Hematopoietic multipotent progenitor cell treated with erythropoietin and hydrocortisone succinate and interleukin-3 and kit ligand, for 15 days (in vitro differentiated cells): ENCODE results near the gene ARGLU1.

ENCODE experiments used
- DNase-seq: peaks from one replicate; pipeline ENCODE4 v3.0.0-alpha.2; 2015; ENCODE audit warnings: low spot score

Gene ARGLU1

GRCh38 chr13:106586648-106587166 lies 18.8 kb upstream of the ARGLU1 start:
- no peak for DNase-seq

DNA sequence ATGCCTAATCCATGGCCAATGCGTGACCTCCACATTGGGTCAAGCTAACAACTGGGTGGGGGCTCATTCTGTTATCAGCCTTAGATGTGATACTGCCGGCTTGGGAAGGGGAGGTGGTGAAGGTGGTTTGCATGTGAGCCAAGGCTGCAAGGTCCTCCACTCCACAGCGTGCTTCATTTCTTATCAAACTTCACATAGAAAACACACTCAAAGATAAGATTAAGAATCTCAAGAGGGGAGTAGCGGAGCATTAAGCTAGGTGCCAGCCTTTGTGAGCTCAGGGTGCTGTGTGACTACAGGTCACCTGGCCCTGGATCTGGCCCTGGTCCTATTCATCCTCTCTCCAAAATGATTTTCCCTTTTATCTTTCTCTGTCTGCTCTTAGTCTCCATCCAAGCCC lies 13.3 kb upstream of the ARGLU1 start:
- DNase-seq = no peak

DNA sequence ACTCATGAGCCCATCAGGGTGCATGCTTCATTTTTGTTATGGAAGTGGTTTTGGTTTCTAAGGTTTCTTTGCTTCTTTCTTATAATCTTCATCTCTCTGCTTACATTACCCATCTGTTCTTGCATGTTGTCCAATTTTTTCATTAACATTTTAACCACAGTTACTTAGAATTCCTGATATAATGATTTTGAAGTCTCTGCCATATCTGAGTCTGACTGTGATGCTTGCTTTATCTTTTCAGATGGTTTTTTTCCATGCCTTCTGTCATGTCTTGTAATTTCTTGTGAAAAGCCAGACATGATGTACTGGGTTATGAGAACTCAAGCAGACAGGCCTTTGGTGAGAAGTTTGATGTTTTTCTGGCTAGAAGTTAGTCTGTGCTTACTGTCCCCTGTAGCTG lies 8.0 kb upstream of the ARGLU1 start:
- DNase-seq = no peak

DNA sequence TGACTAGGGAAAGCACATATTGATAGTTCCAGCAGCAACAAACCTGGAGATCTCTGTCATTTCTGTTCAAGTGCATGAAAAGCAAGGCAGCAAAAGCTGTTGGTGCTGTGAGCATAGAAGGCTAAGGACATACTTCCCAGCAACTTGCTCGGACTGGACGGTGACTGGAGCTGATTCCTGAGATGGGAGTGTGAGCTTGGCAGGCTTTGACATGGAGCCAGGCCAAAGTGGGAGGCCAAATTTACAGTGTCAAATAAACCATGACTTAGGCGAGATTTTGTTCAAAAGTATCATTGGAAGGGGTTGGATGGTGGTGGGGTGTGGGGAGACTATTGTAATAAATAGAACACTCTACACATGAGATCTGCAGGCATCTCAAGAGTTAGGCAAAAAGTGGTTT lies 5.9 kb upstream of the ARGLU1 start:
- no peak for DNase-seq

GRCh38 chr13:106573284-106573846 lies 5.4 kb upstream of the ARGLU1 start:
- DNase-seq = no peak

GRCh38 chr13:106570299-106570852 lies 2.4 kb upstream of the ARGLU1 start:
- peak; percentile 71 for DNase-seq

DNA sequence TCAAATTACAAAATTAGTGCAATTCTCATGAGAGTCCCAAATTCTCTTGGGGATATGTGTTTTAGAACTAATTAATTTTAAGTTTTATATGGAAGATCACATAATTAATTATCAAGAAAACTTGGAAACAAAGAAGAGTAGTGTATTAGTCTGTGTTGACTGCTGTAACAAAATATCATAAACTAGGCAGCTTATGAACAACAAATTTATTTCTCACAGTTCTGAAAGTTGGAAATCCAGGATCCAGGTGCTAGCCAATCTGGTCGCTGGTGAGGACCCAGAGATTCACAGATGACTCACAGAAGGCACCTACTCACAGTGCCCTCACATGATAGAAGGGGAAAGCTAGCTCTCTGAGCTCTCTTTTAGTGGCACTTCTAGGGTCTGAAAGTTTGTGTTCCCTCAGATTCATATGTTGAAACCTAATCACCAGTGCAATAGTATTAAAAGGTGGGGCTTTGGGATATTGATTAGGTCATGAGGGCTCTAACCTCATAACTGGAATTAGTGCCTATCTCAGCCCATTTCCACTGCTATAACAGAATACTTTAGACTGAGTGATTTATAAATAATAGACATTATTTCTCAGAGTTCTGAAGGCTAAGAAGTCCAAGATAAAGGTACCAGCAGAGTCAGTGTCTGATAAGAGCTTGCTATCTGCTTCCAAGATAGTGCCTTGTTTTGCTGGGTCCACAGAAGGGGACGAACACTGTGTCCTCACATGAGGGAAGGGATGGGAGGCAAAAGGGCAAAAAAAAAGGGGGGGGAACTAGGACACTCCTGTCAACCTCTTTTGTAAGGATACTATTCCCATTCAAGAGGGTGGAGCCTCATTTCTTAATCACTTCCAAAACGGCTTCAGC lies 1.5 kb upstream of the ARGLU1 start:
- no peak for DNase-seq

DNA sequence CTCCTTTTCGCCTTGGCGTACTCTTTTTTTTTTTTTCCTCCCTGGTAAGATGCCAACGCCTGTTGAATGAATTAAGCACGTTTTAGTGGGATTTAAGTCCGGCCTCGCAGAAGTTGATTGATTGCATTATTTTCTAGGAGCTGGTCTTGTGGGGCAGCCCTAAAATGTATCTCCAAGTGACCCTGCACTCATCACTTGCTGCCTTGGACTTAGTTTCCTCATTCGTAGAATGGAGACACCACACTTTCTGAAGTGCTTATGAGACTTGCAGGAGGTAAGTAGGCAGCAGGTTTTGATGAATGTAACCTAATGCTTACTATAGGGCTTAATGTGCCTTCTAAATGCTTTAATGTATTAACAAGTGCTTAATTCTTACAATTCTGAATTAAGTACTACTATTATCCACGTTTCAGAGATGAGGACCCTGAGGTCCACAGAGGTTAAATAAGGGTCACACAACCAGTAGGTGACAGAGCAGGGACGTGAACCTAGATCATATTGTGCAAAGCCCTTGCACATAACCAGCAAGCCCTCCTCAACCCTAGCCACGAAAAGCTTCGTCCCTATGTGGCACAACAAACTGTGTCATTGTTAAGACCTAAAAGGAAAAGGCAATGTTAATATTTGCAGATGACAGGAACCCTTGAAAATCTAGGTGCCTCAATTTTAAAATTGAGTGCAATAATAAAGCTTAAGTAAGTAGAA lies 514 bp upstream of the ARGLU1 start:
- DNase-seq = no peak

DNA sequence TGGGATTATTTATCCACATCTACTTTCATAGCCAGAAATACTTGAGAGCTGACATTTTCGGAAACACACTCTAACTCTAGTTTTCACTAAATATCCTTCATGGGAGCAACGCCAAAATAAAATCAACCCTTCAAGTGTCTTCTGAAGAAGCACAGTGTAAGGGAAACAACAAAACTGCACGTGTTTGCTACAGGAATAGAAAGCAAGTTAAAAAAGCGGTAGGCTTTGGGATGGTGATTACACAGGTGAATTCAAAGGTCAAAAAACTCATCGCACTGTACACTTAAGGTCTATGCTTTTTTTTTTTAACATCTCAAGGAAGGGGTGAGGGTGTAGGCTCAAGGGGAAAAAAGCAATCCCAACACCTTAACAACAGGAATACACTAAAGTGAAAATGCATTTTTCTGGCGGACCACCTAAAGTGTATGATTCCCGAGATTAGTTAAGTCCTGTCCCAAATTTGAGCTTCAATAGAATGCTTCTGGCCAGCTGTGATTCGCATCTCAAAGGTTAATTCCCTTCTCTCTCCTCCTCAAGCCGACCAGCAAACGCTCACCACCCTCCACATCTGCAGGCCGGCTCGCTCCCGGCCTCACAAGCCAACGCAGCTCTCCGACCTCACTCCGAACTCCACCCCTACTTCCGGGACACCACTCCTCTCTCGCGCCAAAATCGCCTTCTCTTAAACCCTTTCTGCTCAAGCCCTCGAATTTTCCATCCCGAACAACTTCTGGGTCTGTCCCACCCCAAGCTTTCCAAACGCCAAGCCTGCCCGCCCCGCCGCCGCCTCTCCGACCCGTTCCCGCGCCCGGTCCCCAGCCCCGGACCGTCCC lies 1.1 kb downstream of the ARGLU1 start:
- peak; percentile 53 for DNase-seq

- DNase-seq = no peak
These were observed 2.7 kb downstream of the ARGLU1 start for GRCh38 chr13:106565127-106565775.

DNA sequence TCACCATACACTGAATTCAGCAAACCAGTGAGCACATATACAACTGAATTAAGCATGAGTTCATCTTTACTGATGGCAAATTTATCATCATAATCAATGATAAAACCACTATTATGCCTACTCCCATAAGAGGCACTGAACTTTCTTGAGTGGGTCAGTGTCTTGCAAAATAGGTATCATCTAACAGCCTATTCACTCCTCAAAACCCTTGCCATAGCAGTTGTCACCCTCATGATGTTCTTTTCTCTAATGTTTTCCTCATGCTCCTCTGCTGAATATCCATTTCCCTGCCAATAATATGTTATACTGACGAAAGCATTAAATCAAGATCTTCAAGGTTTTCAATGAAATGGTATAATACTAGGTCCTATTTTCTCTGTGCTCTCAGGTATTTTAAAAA lies 5.6 kb downstream of the ARGLU1 start:
- no peak for DNase-seq

DNA sequence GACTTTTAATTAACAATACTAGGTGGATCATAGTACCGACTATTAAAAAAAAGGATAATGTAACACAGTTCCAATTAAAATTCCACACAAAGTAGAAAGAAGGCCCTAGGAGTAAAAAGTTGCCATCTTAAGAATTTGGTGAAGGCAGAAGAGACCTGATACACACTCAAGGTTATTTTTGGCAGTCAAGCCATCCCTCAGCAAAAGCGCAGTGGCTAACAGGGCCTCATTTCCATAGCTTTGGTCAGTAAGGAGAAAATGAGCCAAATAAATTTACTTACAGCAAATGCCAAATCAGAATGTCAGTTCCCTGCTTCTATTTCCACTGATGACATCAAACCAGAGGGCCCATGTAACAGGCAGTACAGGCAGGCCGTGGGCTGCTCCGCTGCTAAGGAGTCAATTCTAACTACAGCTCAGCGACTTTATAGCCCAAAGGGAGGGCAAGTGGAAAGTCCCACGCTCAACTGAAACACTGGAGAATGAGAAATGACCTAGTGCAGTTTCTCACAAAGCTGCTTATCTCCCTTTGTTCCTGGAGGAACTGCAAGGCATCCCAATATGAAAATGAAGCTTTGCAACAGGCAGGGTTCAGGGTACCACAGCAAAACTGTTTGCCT lies 6.3 kb downstream of the ARGLU1 start:
- DNase-seq = no peak

DNA sequence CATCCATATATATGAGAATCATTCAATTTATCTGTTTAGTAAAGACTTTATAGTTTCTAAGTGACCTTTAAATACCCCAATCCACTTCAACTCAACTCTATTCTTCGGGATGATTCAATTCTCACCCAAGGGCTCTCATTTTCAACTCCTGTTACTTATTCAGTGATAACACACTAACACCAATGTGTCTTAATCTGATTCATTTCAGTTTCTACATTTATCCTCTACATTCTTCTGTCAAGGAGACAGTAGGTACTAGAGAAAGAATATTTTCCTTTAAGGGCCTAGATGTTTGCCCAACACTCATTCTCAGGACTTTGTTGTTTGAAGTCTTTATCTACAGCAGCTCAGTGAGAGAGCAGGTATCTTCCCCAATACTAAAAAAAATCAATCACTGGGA lies 7.1 kb downstream of the ARGLU1 start:
- DNase-seq = no peak

GRCh38 chr13:106558527-106558926 lies 9.4 kb downstream of the ARGLU1 start:
- DNase-seq = no peak

DNA sequence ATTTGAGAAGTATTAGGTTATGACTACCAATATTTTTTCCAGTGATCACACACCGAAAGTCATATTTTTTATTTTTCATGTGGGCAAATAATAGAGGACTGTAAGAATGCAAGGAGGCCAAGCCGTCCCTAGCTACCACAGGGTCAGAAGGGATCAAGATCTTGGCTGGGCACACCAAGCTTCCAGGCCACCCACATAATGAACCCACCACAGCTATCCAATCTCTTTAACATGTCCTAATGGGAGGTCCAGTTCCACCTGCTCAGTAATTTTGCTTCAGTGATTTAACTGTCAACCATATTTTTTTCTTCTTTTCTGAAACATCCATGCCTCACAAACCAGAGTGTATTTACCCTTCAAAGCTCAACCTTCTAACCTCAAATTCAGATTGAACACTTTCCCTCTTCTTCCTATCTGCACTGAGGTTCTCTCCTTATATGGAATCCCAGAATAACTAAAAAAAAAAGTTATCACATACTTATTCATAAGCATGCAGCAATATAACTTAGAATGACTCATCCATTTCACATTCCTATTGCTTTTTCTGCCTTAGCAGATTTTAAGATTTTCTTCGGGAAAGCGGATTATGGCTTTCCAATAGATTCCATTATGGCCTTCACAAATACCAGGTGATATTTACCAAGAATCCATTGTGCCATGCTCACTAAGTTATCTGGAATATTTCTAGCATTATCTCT lies 12.2 kb downstream of the ARGLU1 start:
- no peak for DNase-seq

GRCh38 chr13:106551751-106552150 lies 16.2 kb downstream of the ARGLU1 start:
- DNase-seq = no peak

DNA sequence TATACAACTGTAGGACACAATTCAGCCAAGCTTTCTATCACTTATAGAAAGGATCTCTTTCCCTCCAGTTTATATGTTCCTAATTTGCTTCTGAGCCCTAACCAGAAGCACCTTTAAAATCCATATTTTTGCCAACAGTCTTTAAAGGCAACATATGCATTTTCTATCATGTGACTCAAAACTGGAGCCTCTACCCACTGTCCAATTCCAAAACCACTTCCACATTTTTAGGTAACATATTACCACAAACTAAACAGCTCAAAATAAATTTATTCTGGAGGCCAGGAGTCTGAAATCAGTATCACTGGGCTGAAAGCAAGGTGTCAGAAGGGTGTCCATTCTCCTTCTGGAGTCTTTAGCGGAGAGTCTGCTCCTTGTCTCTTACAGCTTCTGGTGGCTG lies 16.6 kb downstream of the ARGLU1 start:
- no peak for DNase-seq

DNA sequence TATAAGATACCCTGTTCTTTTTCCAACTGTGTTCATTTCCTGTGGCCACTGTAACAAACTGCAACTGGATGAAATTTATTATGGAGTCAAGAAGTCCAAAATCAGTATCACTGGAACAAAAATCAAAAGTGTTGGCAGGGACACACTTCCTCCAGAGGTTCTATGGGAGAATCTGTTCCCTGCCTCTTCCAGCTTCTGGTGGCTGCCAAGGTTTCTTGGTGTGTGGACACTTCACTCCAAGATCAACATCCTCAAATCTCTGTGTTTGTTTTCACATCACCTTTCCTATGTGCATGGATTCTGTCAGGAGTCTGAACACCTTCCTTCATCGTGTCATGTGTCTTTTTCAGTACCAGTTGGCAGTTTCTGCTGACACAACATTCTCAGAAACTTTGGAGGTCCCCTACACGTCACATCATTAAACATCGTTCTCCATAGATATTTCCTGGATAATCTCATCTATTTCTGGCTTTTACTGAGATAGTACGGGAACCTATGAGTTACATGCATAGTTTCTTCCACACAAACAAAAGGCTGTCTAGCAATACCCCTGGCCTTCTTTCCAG lies 17.3 kb downstream of the ARGLU1 start:
- no peak for DNase-seq

DNA sequence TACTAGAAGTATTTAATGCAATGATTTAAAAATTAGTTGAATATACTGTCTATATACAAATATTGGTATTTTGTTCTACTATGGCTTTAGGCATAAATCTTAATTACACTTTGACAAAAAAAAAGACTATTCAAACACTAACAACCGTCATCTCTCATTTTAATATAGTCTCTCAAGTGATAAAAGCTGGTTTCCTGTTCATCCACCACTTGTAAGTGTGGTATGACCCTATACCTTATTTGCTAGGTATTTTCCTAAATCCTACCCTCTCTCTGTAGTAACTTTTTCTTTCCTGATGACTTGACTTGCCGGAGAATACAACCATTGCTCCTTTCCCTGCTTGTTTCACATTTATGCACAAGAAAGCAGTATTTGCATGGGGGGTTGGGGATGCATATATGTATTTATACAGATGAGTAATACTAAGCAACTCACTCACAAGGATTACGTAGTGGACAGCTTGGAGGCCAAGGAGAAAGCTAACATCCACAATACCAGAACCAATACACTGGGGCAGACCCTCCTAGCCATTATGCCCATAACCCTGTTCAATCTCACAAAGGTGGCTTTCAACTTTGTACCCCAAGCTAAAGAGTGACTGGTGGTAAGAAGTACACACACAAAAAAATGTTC lies 19.8 kb downstream of the ARGLU1 start:
- no peak for DNase-seq
